ENCODE data around the gene RAET1G. TPM values are rescaled to one million over a fixed set of nuclear protein-coding genes. Genes with fewer than 3 reads are reported as not detected.
"Not testable (repeated sequence)": the region's sequence is repeated elsewhere in the genome, so short reads cannot be mapped to it uniquely, and the experiment has no call there.

The RAET1G gene
- total RNA-seq, 1 donor from 2014 or later: not detected

GRCh38 chr6:149924933-149925252 is 2.0 kb upstream of the RAET1G start:
- no peaks in the 10 kb centered on the region for H3K36me3 ChIP-seq (ENCODE audit: control insufficient read depth in 3 of 3, insufficient read depth in 3 of 3, low read length in 3 of 3)
- H3K4me3 ChIP-seq (ENCODE audit: low read length in 3 of 3): no peak overlapping the region
- H3K9me3 ChIP-seq (ENCODE audit: control insufficient read depth in 3 of 3, low read length in 3 of 3): no peaks in the 10 kb centered on the region
- no peak overlapping the region for H3K27ac ChIP-seq (ENCODE audit: low read depth, low read length)
- H3K4me1 ChIP-seq (ENCODE audit: control insufficient read depth in 3 of 3, insufficient read depth in 3 of 3, low read length in 3 of 3): peaks cover 20 to 28% (median 25%) of the 10 kb centered on the region in 3 donors
- peaks cover 9 to 48% (median 11%) of the 10 kb centered on the region in 3 donors for H3K27me3 ChIP-seq (ENCODE audit: control insufficient read depth in 3 of 3, insufficient read depth in 3 of 3, low read length in 3 of 3)
- H3K9ac ChIP-seq (ENCODE audit: low read depth in 1 of 3, low read length in 3 of 3): no peak overlapping the region

GRCh38 chr6:149924206-149924932 is 1.4 kb upstream of the RAET1G start:
- no peaks in the 10 kb centered on the region for H3K9me3 ChIP-seq (ENCODE audit: control insufficient read depth in 3 of 3, low read length in 3 of 3)
- no peaks in the 10 kb centered on the region for H3K36me3 ChIP-seq (ENCODE audit: control insufficient read depth in 3 of 3, insufficient read depth in 3 of 3, low read length in 3 of 3)
- no peak overlapping the region for H3K4me3 ChIP-seq (ENCODE audit: low read length in 3 of 3)
- peaks cover 5 to 43% (median 10%) of the 10 kb centered on the region in 3 donors for H3K27me3 ChIP-seq (ENCODE audit: control insufficient read depth in 3 of 3, insufficient read depth in 3 of 3, low read length in 3 of 3)
- no peak overlapping the region for H3K9ac ChIP-seq (ENCODE audit: low read depth in 1 of 3, low read length in 3 of 3)
- H3K4me1 ChIP-seq (ENCODE audit: control insufficient read depth in 3 of 3, insufficient read depth in 3 of 3, low read length in 3 of 3): peaks cover 20 to 28% (median 25%) of the 10 kb centered on the region in 3 donors
- no peak overlapping the region for H3K27ac ChIP-seq (ENCODE audit: low read depth, low read length)

DNA sequence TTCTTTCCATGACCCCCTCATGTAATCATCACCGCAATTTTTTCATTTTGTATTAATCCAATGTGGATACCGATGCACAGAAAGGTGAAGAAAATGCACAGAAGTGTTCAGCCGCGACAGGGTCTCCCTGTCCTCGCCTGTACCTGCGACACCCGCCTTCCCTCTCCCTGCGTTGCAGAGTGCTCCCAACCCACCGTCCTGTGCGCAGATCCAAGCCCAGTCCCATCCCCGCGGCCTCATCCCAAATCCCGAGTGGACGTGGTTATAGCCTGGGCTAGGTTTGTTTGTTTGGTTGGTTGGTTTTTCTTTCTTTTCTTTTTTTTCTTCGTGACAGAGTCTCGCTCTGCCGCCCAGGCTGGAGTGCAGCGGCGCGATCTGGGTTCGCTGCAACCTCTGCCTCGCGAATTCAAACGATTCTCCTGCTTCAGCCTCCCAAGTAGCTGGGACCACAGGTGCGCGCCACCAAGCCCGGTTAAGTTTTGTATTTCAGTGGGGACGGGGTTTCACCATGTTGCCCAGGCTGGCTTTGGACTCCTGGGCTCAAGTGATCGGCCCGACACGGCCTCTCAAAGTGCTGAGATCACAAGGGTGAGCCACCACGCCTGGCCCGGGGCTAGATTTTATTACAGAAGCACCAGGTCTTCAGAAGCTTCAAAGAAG is 536 bp upstream of the RAET1G start:
- H3K27ac ChIP-seq (ENCODE audit: low read depth, low read length): no peak overlapping the region
- no peaks in the 10 kb centered on the region for H3K9me3 ChIP-seq (ENCODE audit: control insufficient read depth in 3 of 3, low read length in 3 of 3)
- peaks cover 20 to 28% (median 25%) of the 10 kb centered on the region in 3 donors for H3K4me1 ChIP-seq (ENCODE audit: control insufficient read depth in 3 of 3, insufficient read depth in 3 of 3, low read length in 3 of 3)
- H3K27me3 ChIP-seq (ENCODE audit: control insufficient read depth in 3 of 3, insufficient read depth in 3 of 3, low read length in 3 of 3): peaks cover 0 to 37% (median 4%) of the 10 kb centered on the region in 3 donors
- H3K4me3 ChIP-seq (ENCODE audit: low read length in 3 of 3): peak overlapping the region; percentile 74 to 78 (median 75)
- H3K9ac ChIP-seq (ENCODE audit: low read depth in 1 of 3, low read length in 3 of 3): peak overlapping the region in 2 of 3 donors; percentile 57 to 64
- no peaks in the 10 kb centered on the region for H3K36me3 ChIP-seq (ENCODE audit: control insufficient read depth in 3 of 3, insufficient read depth in 3 of 3, low read length in 3 of 3)

DNA sequence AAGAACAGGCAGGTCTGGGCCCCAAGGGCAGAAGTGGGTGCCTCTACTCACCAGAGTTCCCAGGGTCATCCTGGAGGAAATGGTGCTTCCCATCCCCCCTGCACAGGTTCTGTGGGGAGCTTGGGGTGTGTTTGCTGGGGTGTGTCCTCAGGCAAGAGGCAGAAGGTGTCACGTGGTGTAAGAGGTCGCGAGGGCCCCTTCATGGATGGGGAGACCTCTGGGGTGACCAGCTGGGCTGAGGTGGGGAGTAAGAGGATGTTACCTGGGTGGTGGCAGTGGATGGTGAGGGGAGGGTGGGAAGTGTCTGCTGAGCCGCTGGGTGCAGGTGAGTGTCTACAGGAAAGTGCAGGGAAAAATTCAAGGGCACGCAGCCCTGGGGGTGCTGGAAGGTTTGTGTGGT is 830 bp downstream of the RAET1G start:
- H3K9me3 ChIP-seq (ENCODE audit: control insufficient read depth in 3 of 3, low read length in 3 of 3); H3K4me3 ChIP-seq (ENCODE audit: low read length in 3 of 3); H3K27ac ChIP-seq (ENCODE audit: low read depth, low read length); H3K36me3 ChIP-seq (ENCODE audit: control insufficient read depth in 3 of 3, insufficient read depth in 3 of 3, low read length in 3 of 3): not testable (repeated sequence)
- peak overlapping the region in 1 of 3 donors; percentile 57 for H3K9ac ChIP-seq (ENCODE audit: low read depth in 1 of 3, low read length in 3 of 3)
- H3K27me3 ChIP-seq (ENCODE audit: control insufficient read depth in 3 of 3, insufficient read depth in 3 of 3, low read length in 3 of 3): peaks cover 0 to 37% (median 4%) of the 10 kb centered on the region in 3 donors
- peaks cover 20 to 28% (median 25%) of the 10 kb centered on the region in 3 donors for H3K4me1 ChIP-seq (ENCODE audit: control insufficient read depth in 3 of 3, insufficient read depth in 3 of 3, low read length in 3 of 3)

DNA sequence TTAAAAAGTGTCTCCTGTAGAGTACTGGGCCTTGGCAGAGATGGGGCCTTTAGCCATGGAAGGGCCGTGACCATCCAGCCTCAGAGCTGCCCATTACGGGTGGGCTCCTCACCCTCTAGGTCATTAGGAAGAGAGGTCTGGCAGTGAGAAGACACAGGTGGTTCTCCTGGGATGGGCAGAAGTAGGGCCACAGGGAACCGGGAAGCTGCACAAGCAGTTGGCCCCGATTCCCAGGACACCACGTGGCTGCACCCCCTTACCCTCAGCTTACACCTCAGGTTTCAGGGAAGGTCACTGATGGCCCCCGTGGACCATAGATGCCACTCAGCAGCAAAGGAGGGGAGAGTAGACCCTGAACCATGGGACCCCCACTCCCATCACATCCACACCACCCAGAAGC is 1.6 kb downstream of the RAET1G start:
- peaks cover 19 to 28% (median 25%) of the 10 kb centered on the region in 3 donors for H3K4me1 ChIP-seq (ENCODE audit: control insufficient read depth in 3 of 3, insufficient read depth in 3 of 3, low read length in 3 of 3)
- no peaks in the 10 kb centered on the region for H3K9me3 ChIP-seq (ENCODE audit: control insufficient read depth in 3 of 3, low read length in 3 of 3)
- peaks cover 0 to 37% (median 4%) of the 10 kb centered on the region in 3 donors for H3K27me3 ChIP-seq (ENCODE audit: control insufficient read depth in 3 of 3, insufficient read depth in 3 of 3, low read length in 3 of 3)
- no peak overlapping the region for H3K4me3 ChIP-seq (ENCODE audit: low read length in 3 of 3)
- H3K27ac ChIP-seq (ENCODE audit: low read depth, low read length): no peak overlapping the region
- no peaks in the 10 kb centered on the region for H3K36me3 ChIP-seq (ENCODE audit: control insufficient read depth in 3 of 3, insufficient read depth in 3 of 3, low read length in 3 of 3)
- no peak overlapping the region for H3K9ac ChIP-seq (ENCODE audit: low read depth in 1 of 3, low read length in 3 of 3)

- Histone ChIP-seq H3K9me3 (ENCODE audit: control insufficient read depth in 3 of 3, low read length in 3 of 3) (no peaks in the 10 kb centered on the region), H3K4me3 (ENCODE audit: low read length in 3 of 3) (no peak overlapping the region), H3K27me3 (ENCODE audit: control insufficient read depth in 3 of 3, insufficient read depth in 3 of 3, low read length in 3 of 3) (peaks cover 0 to 33% (median 4%) of the 10 kb centered on the region in 3 donors), H3K27ac (ENCODE audit: low read depth, low read length) (no peak overlapping the region), H3K4me1 (ENCODE audit: control insufficient read depth in 3 of 3, insufficient read depth in 3 of 3, low read length in 3 of 3) (peaks cover 13 to 16% (median 14%) of the 10 kb centered on the region in 3 donors), H3K36me3 (ENCODE audit: control insufficient read depth in 3 of 3, insufficient read depth in 3 of 3, low read length in 3 of 3) (no peaks in the 10 kb centered on the region), H3K9ac (ENCODE audit: low read depth in 1 of 3, low read length in 3 of 3) (no peak overlapping the region)
Observed at GRCh38 chr6:149919834-149920225, 3.1 kb downstream of the RAET1G start.

GRCh38 chr6:149919126-149919833 is 3.6 kb downstream of the RAET1G start:
- H3K4me3 ChIP-seq (ENCODE audit: low read length in 3 of 3); H3K9me3 ChIP-seq (ENCODE audit: control insufficient read depth in 3 of 3, low read length in 3 of 3); H3K36me3 ChIP-seq (ENCODE audit: control insufficient read depth in 3 of 3, insufficient read depth in 3 of 3, low read length in 3 of 3); H3K9ac ChIP-seq (ENCODE audit: low read depth in 1 of 3, low read length in 3 of 3); H3K27ac ChIP-seq (ENCODE audit: low read depth, low read length): not testable (repeated sequence)
- H3K4me1 ChIP-seq (ENCODE audit: control insufficient read depth in 3 of 3, insufficient read depth in 3 of 3, low read length in 3 of 3): peaks cover 13 to 16% (median 14%) of the 10 kb centered on the region in 3 donors
- H3K27me3 ChIP-seq (ENCODE audit: control insufficient read depth in 3 of 3, insufficient read depth in 3 of 3, low read length in 3 of 3): peaks cover 0 to 28% (median 4%) of the 10 kb centered on the region in 3 donors

GRCh38 chr6:149918151-149918905 is 4.6 kb downstream of the RAET1G start:
- Histone ChIP-seq H3K4me3 (ENCODE audit: low read length in 3 of 3) (no peak overlapping the region), H3K9me3 (ENCODE audit: control insufficient read depth in 3 of 3, low read length in 3 of 3) (no peaks in the 10 kb centered on the region), H3K27me3 (ENCODE audit: control insufficient read depth in 3 of 3, insufficient read depth in 3 of 3, low read length in 3 of 3) (peaks cover 0 to 25% (median 4%) of the 10 kb centered on the region in 3 donors), H3K4me1 (ENCODE audit: control insufficient read depth in 3 of 3, insufficient read depth in 3 of 3, low read length in 3 of 3) (peaks cover 11 to 12% (median 12%) of the 10 kb centered on the region in 3 donors), H3K27ac (ENCODE audit: low read depth, low read length) (no peak overlapping the region), H3K36me3 (ENCODE audit: control insufficient read depth in 3 of 3, insufficient read depth in 3 of 3, low read length in 3 of 3) (no peaks in the 10 kb centered on the region), H3K9ac (ENCODE audit: low read depth in 1 of 3, low read length in 3 of 3) (no peak overlapping the region)

- Histone ChIP-seq H3K9ac (ENCODE audit: low read depth in 1 of 3, low read length in 3 of 3) (no peak overlapping the region), H3K4me1 (ENCODE audit: control insufficient read depth in 3 of 3, insufficient read depth in 3 of 3, low read length in 3 of 3) (peaks cover 4 to 6% (median 5%) of the 10 kb centered on the region in 3 donors), H3K4me3 (ENCODE audit: low read length in 3 of 3) (no peak overlapping the region), H3K36me3 (ENCODE audit: control insufficient read depth in 3 of 3, insufficient read depth in 3 of 3, low read length in 3 of 3) (no peaks in the 10 kb centered on the region), H3K27ac (ENCODE audit: low read depth, low read length) (no peak overlapping the region), H3K27me3 (ENCODE audit: control insufficient read depth in 3 of 3, insufficient read depth in 3 of 3, low read length in 3 of 3) (peaks cover 0 to 19% (median 4%) of the 10 kb centered on the region in 3 donors), H3K9me3 (ENCODE audit: control insufficient read depth in 3 of 3, low read length in 3 of 3) (no peaks in the 10 kb centered on the region)
Observed at GRCh38 chr6:149917679-149918078, 5.2 kb downstream of the RAET1G start.
